Cardiac septum (tissue), 1 donor: ENCODE results near the gene NUPR1. TPM values are rescaled to one million over a fixed set of nuclear protein-coding genes. Genes with fewer than 3 reads are reported as not detected.
"Not testable (repeated sequence)": the region's sequence is repeated elsewhere in the genome, so short reads cannot be mapped to it uniquely, and the experiment has no call there.

Experiments used
- DNase-seq: peaks from one replicate; pipeline ENCODE4 v3.0.0-alpha.2; 2020; ENCODE audit warnings: low spot score
- intact Hi-C: fragments of 100-400 bp; cut with DNase I; formaldehyde crosslinking; loops from one replicate; pipeline ENCODE4 v1.14.0; 2022
- total RNA-seq: library from RNA; stranded (reverse); fragmentation: NEBNext Ultra II Directional; extraction: Animal tissue kit (Norgen Biotek cat#: 25700); gene quantifications from one replicate; pipeline ENCODE4 v1.2.1, GENCODE V29; 2021
- donor health status: DM: no; HTN: no; CAD: no.

Gene NUPR1
- total RNA-seq, 1 donor from 2014 or later = 50.2 TPM

- intact Hi-C loops = loop anchor here (10.0 kb wide), 1 partner anchor 56 kb away; the partner anchor contains the start of gene SULT1A1
- DNase-seq = no peak
Observed at GRCh38 chr16:28558456-28558855, 19.7 kb upstream of the NUPR1 start.

DNA sequence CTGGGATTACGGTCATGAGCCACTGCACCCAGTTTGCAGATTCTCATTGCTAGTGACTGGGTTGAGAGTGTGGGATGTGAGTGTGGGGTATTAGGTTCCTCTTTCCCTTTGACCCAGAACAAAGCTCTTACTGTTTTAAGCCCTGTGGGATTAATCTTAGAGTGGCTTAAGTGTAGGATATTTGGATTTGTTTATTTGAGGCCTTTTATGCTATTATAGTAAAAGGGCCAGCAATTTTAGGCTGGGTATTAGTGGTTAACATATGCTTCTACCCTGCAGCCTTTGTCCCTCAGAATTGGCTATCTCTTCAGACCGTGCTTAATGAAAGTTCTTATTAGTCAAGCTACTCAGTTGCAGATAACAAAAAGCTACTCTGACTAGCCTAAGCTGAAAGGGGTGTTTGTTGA, 18.1 kb upstream of the NUPR1 start:
- no peak for DNase-seq
- intact Hi-C loops = loop anchor here (10.0 kb wide), 1 partner anchor 58 kb away; the partner anchor contains the start of gene SULT1A1

- DNase-seq = no peak
- intact Hi-C loops = loop anchor here (2.0 to 10.0 kb wide), 2 partner anchors 59 to 63 kb away; partner anchors contain the start of genes CLN3 and SULT1A1
Observed at GRCh38 chr16:28555561-28555960, 16.8 kb upstream of the NUPR1 start.

- intact Hi-C loops = loop anchor here (2.0 to 10.0 kb wide), 2 partner anchors 60 to 62 kb away; partner anchors contain the start of genes CLN3 and SULT1A1
- no peak for DNase-seq
Observed at GRCh38 chr16:28554634-28555423, 16.1 kb upstream of the NUPR1 start.

- intact Hi-C loops = loop anchor here (2.0 to 10.0 kb wide), 2 partner anchors 61 kb away; partner anchors contain the start of genes CLN3 and SULT1A1
- peak; percentile 96 for DNase-seq
Observed at GRCh38 chr16:28553776-28554633, 15.2 kb upstream of the NUPR1 start, which contains the start of gene SGF29. SGF29 (plus strand) TSS chr16:28553920; CDS start chr16:28581070, 27,150 bp downstream.

DNA sequence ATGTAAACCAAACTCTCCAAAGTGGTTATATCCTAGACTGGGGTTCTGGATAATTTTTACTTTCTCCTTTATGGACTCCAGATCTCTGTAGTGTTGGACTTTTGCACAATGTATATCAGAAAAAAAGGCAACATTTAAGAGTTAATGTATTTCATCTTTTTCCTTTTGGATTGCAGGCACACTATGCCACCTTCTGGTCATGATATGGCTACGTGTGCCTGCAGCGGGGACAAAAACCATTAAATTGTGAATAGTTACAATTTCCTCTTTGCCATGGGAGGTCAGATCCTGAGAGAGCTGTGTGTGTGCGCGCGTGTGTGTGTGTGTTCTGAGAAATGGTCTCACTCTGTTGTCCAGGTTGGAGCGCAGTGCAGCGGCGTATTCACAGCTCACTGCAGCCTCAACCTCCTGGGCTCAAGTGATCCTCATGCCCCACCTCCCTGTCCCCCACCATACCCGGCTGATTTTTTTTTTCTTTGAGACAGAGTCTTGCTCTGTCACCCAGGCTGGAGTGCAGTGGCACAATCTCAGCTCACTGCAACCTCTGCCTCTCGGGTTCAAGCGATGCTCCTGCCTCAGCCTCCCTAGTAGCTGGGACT, 10.6 kb upstream of the NUPR1 start:
- intact Hi-C loops = no loop called here
- DNase-seq = no peak

DNA sequence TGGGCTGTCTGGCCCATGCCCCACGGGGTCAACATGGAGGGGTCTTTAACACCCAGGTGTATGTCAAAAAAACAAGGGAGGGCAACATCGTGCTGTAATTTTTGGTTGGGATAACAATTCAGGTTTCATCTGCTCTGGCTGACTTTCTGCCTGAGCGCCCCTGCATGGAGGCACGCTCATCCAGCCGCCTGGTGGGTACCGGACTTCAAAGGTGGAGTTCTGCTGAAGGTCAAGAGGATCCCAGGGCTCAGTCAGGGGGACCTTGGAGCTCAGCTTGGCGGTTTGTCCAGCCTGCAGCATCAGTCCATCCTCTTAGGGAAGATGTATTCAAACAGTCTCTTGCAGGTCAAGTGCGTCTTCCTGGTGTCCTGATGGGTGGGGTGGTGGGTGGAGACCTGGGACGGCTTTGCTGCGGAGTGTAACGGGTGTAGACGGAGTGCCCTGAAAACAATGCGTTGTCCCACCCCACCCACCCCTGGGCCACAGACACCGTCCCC, 9.6 kb upstream of the NUPR1 start:
- intact Hi-C loops = no loop called here
- DNase-seq = no peak

DNA sequence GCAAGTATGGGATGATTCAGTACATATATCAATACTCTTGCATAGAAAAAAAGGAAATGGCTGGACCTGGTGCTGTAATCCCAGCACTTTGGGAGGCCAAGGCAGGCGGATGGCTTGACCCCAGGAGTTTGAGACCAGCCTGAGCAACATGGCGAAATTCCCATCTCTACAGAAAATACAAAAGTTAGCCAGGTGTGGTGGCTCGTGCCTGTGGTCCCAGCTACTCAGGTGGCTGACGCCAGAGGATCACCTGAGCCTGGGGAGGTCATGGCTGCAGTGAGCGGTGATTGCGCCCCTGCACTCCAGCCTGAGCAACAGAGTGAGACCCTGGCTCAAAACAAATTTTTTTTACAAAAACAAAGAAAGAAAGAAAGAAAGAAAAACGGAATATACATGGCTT, 7.9 kb upstream of the NUPR1 start:
- DNase-seq = no peak
- intact Hi-C loops = no loop called here

- DNase-seq, intact Hi-C loops: not testable (repeated sequence)
Observed at GRCh38 chr16:28545964-28546363, 7.2 kb upstream of the NUPR1 start.

DNA sequence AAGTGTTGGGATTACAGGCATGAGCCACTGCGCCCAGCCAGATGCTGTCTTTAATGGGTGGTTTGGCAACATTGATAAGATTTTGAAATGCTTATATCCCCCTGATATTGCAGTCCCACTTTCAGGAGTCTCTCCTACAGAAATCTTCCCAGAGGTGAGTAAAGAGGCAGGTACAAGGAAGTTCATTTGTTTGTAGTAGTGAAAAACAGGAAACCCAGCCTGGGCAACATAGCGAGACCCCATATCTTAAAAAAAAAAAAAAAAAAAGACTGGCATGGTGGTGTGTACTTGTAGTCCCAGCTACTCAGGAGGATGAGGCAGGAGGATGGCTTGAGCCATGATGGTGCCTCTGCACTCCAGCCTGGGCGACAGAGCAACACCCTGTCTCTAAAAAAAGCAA, 6.2 kb upstream of the NUPR1 start:
- intact Hi-C loops = no loop called here
- no peak for DNase-seq

GRCh38 chr16:28543072-28543471, 4.3 kb upstream of the NUPR1 start:
- DNase-seq = no peak
- intact Hi-C loops = no loop called here

GRCh38 chr16:28542646-28543045, 3.9 kb upstream of the NUPR1 start:
- intact Hi-C loops = no loop called here
- DNase-seq = no peak

- no peak for DNase-seq
- intact Hi-C loops = no loop called here
Observed at GRCh38 chr16:28540346-28540745, 1.6 kb upstream of the NUPR1 start.

DNA sequence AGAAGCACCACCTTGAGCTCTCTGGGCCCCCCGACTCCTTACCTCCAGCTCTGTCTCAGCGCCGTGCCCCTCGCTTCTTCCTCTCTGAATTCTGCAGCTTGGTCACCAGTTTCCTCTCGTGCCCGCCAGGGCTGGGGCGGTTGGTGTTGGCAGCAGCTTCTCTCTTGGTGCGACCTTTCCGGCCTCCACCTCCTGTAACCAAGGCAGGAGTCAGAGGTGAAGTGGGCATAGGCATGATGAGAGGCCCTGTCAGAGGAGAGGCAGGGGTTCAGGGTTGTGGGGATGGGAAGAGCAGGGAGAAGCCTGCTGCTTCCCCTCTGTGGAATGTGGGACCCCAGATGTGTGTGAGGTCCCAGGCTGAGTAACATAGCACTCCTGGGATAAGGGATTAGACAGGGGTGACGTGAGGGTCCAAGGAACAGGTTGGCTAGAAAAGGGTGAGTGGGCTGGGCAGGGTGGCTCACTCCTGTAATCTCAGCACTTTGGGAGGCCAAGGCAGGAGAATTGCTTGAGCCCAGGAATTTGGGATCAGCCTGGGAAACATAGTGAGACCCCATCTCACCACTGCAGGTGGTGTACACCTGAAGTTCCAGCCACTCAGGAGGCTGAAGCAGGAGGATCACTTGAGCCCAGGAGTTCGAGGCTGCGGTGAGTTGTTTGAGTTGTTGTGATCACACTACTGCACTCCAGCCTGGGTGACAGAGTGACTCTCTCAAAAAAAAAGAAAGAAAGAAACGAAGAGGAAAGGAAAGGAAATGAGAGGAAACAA, 626 bp downstream of the NUPR1 start:
- no peak for DNase-seq
- intact Hi-C loops = loop anchor here (5.0 kb wide), 2 partner anchors 46 to 284 kb away; partner anchors contain the start of genes APOBR, ATXN2L and CLN3

- no peak for DNase-seq
- intact Hi-C loops = loop anchor here (5.0 kb wide), 2 partner anchors 45 to 285 kb away; partner anchors contain the start of genes APOBR, ATXN2L and CLN3
Observed at GRCh38 chr16:28537076-28537475, 1.7 kb downstream of the NUPR1 start.

DNA sequence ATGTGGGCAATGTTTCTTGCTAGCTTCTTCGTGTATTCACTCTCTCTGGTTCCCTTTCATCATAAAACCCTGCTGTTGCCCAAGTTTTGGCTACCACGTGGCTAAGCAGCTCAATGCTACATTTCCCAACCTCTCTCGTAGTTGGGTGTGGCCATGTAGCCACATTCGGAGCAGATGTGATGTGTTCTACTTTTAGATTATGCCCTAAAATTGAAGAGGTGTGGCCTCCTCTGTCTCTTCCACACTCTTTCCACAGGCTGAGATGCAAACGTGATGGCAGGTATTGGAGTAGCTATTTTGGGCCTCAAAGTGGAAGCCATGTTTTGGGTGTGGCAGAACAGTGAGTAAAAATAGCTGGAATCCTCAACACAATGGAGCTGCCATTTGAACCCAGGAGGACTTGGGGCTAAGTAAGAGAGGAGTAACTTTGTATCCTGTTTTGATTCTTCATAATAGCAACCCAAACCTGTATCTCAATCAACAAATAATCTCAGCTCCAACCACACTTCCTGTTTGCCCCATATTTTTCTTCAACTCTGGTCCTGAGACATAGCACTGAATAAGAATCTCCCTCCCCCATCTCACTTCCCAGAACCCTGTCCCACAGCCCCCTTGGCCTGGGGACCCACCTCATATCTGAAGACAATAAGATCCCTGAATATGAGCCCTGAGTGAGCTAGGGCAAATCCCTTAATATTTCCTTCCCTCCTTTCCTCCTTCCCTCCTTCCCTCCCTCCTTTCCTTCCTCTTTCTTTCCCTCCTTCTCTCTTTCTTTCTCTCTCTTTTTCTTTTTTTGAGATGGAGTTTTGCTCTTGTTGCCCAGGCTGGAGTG, 4.0 kb downstream of the NUPR1 start:
- DNase-seq = peak; percentile 79
- intact Hi-C loops = loop anchor here (5.0 kb wide), 2 partner anchors 42 to 288 kb away; partner anchors contain the start of genes APOBR, ATXN2L and CLN3

GRCh38 chr16:28532940-28533647, 5.7 kb downstream of the NUPR1 start:
- DNase-seq = no peak
- intact Hi-C loops = no loop called here
